ENCODE measurements around the gene COG4. TPM values are rescaled to one million over a fixed set of nuclear protein-coding genes. Genes with fewer than 3 reads are reported as not detected.
"Not testable (repeated sequence)": the region's sequence is repeated elsewhere in the genome, so short reads cannot be mapped to it uniquely, and the experiment has no call there.

COG4 gene
- total RNA-seq, 2 donors from 2014 or later = 54.8 to 84.7 TPM

GRCh38 chr16:70544548-70544947 lies 21.2 kb upstream of the COG4 start:
- H3K27ac ChIP-seq = no peak overlapping the region
- intact Hi-C loops (cut with DNase I) = no loop called here
- no peak for TF ChIP-seq CTCF (IDR thresholded peaks at IDR 0.05)
- no peaks in the 10 kb centered on the region for H3K4me1 ChIP-seq
- DNase-seq = no peak
- no peaks in the 10 kb centered on the region for H3K27me3 ChIP-seq
- no peak overlapping the region for H3K4me3 ChIP-seq
- H3K9ac ChIP-seq (ENCODE audit: low read depth in 2 of 2, low read length in 2 of 2) = no peak overlapping the region
- H3K36me3 ChIP-seq = peaks cover 40% of the 10 kb centered on the region
- no peaks in the 10 kb centered on the region for H3K9me3 ChIP-seq

GRCh38 chr16:70540994-70541393 lies 17.6 kb upstream of the COG4 start:
- TF ChIP-seq CTCF (IDR thresholded peaks at IDR 0.05) = no peak
- DNase-seq = no peak
- no peaks in the 10 kb centered on the region for H3K9me3 ChIP-seq
- intact Hi-C loops (cut with DNase I) = no loop called here
- H3K36me3 ChIP-seq = peaks cover 37% of the 10 kb centered on the region
- no peaks in the 10 kb centered on the region for H3K4me1 ChIP-seq
- no peak overlapping the region for H3K4me3 ChIP-seq
- no peaks in the 10 kb centered on the region for H3K27me3 ChIP-seq
- H3K9ac ChIP-seq (ENCODE audit: low read depth in 2 of 2, low read length in 2 of 2) = no peak overlapping the region
- H3K27ac ChIP-seq = no peak overlapping the region

- Histone ChIP-seq H3K27ac (no peak overlapping the region), H3K4me3 (no peak overlapping the region), H3K9me3 (no peaks in the 10 kb centered on the region), H3K27me3 (no peaks in the 10 kb centered on the region), H3K36me3 (peaks cover 27% of the 10 kb centered on the region), H3K4me1 (no peaks in the 10 kb centered on the region), H3K9ac (ENCODE audit: low read depth in 2 of 2, low read length in 2 of 2) (no peak overlapping the region)
- intact Hi-C loops (cut with DNase I) = loop anchor here (5.0 kb wide), 1 partner anchor 117 kb away; no protein-coding TSS in a partner anchor
- DNase-seq = no peak
- no peak for TF ChIP-seq CTCF (IDR thresholded peaks at IDR 0.05)
Measured at GRCh38 chr16:70534971-70535370, 11.6 kb upstream of the COG4 start.

GRCh38 chr16:70529954-70530353 lies 6.6 kb upstream of the COG4 start:
- not testable (repeated sequence) for H3K9ac ChIP-seq (ENCODE audit: low read depth in 2 of 2, low read length in 2 of 2); DNase-seq; H3K4me1 ChIP-seq; H3K9me3 ChIP-seq; H3K27ac ChIP-seq; H3K4me3 ChIP-seq; H3K27me3 ChIP-seq
- intact Hi-C loops (cut with DNase I) = loop anchor here (5.0 kb wide), 1 partner anchor 122 kb away; no protein-coding TSS in a partner anchor
- H3K36me3 ChIP-seq = peaks cover 28% of the 10 kb centered on the region

GRCh38 chr16:70529051-70529777 lies 5.9 kb upstream of the COG4 start:
- Histone ChIP-seq H3K27ac (no peak overlapping the region), H3K4me1 (peaks cover 4% of the 10 kb centered on the region), H3K9ac (ENCODE audit: low read depth in 2 of 2, low read length in 2 of 2) (no peak overlapping the region), H3K9me3 (no peaks in the 10 kb centered on the region), H3K36me3 (peaks cover 25% of the 10 kb centered on the region), H3K4me3 (no peak overlapping the region), H3K27me3 (no peaks in the 10 kb centered on the region)
- peak; percentile 40 for TF ChIP-seq CTCF (IDR thresholded peaks at IDR 0.05)
- DNase-seq = no peak
- intact Hi-C loops (cut with DNase I) = no loop called here

GRCh38 chr16:70527315-70527996 lies 4.1 kb upstream of the COG4 start:
- intact Hi-C loops (cut with DNase I) = no loop called here

More at GRCh38 chr16:70527315-70527996, 4.1 kb upstream of the COG4 start:
- DNase-seq = no peak
- H3K9ac ChIP-seq (ENCODE audit: low read depth in 2 of 2, low read length in 2 of 2) = no peak overlapping the region
- H3K27me3 ChIP-seq = no peaks in the 10 kb centered on the region
- H3K36me3 ChIP-seq = peaks cover 25% of the 10 kb centered on the region
- H3K4me1 ChIP-seq = peaks cover 6% of the 10 kb centered on the region
- H3K27ac ChIP-seq = no peak overlapping the region
- TF ChIP-seq CTCF (IDR thresholded peaks at IDR 0.05) = no peak
- H3K9me3 ChIP-seq = no peaks in the 10 kb centered on the region
- no peak overlapping the region for H3K4me3 ChIP-seq

Measured in colonic mucosa (tissue), 4 donors.